Measurements from ENCODE around the gene EVC2. TPM values are rescaled to one million over a fixed set of nuclear protein-coding genes. Genes with fewer than 3 reads are reported as not detected.

The EVC2 gene
- total RNA-seq, 1 donor from 2014 or later, result 1.1 TPM

DNA sequence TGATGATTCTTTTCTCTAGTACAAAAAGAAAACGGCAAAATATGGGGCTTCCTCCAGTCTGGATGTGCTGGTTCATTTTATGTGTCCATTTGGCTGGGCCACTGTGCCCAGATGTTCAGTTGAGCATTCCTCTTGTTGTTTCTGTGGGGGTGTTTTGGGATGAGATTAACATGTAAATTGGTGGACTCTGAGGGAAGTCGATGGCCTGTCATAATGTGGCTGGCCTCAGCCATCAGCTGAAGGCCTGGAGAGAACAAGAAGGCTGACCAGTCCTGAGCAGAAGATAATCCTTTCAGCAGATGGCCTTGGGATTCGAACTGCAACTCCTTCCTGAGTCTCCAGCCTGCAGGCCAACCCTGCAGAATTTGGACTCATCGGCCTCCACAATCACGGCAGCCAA is 136.7 kb downstream of the EVC2 start:
- ChIA-PET CTCF (no interaction called here), POLR2A (no interaction called here)
- Mint-ChIP-seq H3K36me3 (ENCODE audit: low read depth) (no peaks in the 10 kb centered on the region), H3K27ac (no peak overlapping the region), H3K9me3 (no peaks in the 10 kb centered on the region), H3K27me3 (no peaks in the 10 kb centered on the region), H3K4me1 (no peaks in the 10 kb centered on the region), H3K4me3 (no peak overlapping the region)
- intact Hi-C loops (cut with micrococcal nuclease), result no loop called here
- ATAC-seq (ENCODE audit: low read depth) (no peak), DNase-seq (no peak)
- TF ChIP-seq CTCF (IDR thresholded peaks at IDR 0.05), result no peak

GRCh38 chr4:5569451-5569850 is 138.9 kb downstream of the EVC2 start:
- Mint-ChIP-seq H3K27me3 (no peaks in the 10 kb centered on the region), H3K4me1 (no peaks in the 10 kb centered on the region), H3K27ac (no peak overlapping the region), H3K4me3 (no peak overlapping the region), H3K9me3 (no peaks in the 10 kb centered on the region), H3K36me3 (ENCODE audit: low read depth) (no peaks in the 10 kb centered on the region)
- TF ChIP-seq CTCF (IDR thresholded peaks at IDR 0.05), result no peak
- ATAC-seq (ENCODE audit: low read depth) (no peak), DNase-seq (no peak)
- intact Hi-C loops (cut with micrococcal nuclease), result no loop called here
- ChIA-PET POLR2A (no interaction called here), CTCF (no interaction called here)

- POLR2A ChIA-PET, result no interaction called here
- DNase-seq, result no peak
Measured at GRCh38 chr4:5568931-5569330, 139.4 kb downstream of the EVC2 start.

GRCh38 chr4:5568336-5568735 is 140.0 kb downstream of the EVC2 start:
- Mint-ChIP-seq H3K9me3 (no peaks in the 10 kb centered on the region), H3K4me3 (no peak overlapping the region), H3K27ac (no peak overlapping the region), H3K4me1 (no peaks in the 10 kb centered on the region), H3K36me3 (ENCODE audit: low read depth) (no peaks in the 10 kb centered on the region), H3K27me3 (no peaks in the 10 kb centered on the region)
- DNase-seq, result no peak
- CTCF ChIA-PET, result no interaction called here
- no peak for ATAC-seq (ENCODE audit: low read depth)
- intact Hi-C loops (cut with micrococcal nuclease), result no loop called here
- TF ChIP-seq CTCF (IDR thresholded peaks at IDR 0.05), result no peak
- POLR2A ChIA-PET, result no interaction called here

More at GRCh38 chr4:5568931-5569330, 139.4 kb downstream of the EVC2 start:
- CTCF ChIA-PET, result no interaction called here
- no peak for TF ChIP-seq CTCF (IDR thresholded peaks at IDR 0.05)
- no peak for ATAC-seq (ENCODE audit: low read depth)
- H3K27me3 Mint-ChIP-seq, result no peaks in the 10 kb centered on the region
- H3K4me1 Mint-ChIP-seq, result no peaks in the 10 kb centered on the region
- H3K27ac Mint-ChIP-seq, result no peak overlapping the region
- no peaks in the 10 kb centered on the region for H3K36me3 Mint-ChIP-seq (ENCODE audit: low read depth)
- H3K4me3 Mint-ChIP-seq, result no peak overlapping the region
- intact Hi-C loops (cut with micrococcal nuclease), result no loop called here
- H3K9me3 Mint-ChIP-seq, result no peaks in the 10 kb centered on the region

GRCh38 chr4:5566991-5567390 is 141.4 kb downstream of the EVC2 start:
- POLR2A ChIA-PET, result no interaction called here
- Mint-ChIP-seq H3K27ac (no peak overlapping the region), H3K4me1 (no peaks in the 10 kb centered on the region), H3K36me3 (ENCODE audit: low read depth) (no peaks in the 10 kb centered on the region), H3K27me3 (no peaks in the 10 kb centered on the region), H3K4me3 (no peak overlapping the region), H3K9me3 (no peaks in the 10 kb centered on the region)
- TF ChIP-seq CTCF (IDR thresholded peaks at IDR 0.05), result no peak
- ATAC-seq (ENCODE audit: low read depth) (no peak), DNase-seq (no peak)
- CTCF ChIA-PET, result no interaction called here
- intact Hi-C loops (cut with micrococcal nuclease), result no loop called here

Measured in activated B cell treated with CpG ODN at 0.5 μM for 24 hours (primary cell).